Stimulated activated CD8-positive, alpha-beta memory T cell treated with anti-CD3 and anti-CD28 coated beads, Interleukin-7, amount 100 ng/mL, for 4 hours (primary cell): ENCODE measurements around the gene IMP3.

Experiments used
- DNase-seq, 2 donors: peaks; one replicate each; pipeline ENCODE4 v3.0.0-alpha.2; 2020; ENCODE audit warnings: low read depth in 2 of 2

The IMP3 gene

DNA sequence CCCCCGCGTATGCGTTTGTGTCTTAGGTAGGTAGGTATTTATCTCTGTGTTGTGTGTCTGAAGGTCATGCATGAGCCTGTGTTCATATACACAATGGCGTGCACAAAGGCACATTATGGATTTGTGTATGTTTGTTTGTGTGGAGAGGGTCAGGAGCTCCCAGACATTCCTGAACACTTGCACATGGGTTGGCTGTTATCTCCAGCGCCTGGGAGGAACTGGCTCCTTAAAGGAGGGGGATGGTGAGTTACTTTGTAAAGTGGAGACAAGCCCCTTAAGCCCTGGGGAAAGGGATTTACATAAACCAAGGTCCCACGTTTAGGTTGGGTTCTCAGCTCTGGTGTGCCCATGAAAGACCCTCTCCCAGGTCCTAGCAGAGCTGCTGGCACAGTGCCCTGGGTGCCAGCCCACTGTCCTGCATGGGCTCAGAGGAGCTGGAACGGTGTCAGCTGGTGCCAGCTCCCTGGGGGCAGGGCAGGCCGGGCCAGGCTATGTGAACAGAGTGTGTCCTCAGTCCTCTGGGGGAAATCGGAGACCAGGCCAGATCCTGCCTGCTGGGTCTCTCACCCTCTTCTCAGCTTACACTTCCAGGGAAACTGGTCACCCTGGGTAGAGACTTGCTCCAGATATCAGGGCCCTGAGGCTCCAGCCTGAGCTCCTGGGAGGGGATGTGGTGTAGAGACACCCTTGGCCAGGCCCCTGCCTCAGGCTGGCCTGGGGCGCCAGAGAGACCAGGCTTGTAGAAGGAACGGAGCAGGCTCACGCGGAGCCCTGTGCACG is 32.8 kb upstream of the IMP3 start:
- DNase-seq = no peak

DNA sequence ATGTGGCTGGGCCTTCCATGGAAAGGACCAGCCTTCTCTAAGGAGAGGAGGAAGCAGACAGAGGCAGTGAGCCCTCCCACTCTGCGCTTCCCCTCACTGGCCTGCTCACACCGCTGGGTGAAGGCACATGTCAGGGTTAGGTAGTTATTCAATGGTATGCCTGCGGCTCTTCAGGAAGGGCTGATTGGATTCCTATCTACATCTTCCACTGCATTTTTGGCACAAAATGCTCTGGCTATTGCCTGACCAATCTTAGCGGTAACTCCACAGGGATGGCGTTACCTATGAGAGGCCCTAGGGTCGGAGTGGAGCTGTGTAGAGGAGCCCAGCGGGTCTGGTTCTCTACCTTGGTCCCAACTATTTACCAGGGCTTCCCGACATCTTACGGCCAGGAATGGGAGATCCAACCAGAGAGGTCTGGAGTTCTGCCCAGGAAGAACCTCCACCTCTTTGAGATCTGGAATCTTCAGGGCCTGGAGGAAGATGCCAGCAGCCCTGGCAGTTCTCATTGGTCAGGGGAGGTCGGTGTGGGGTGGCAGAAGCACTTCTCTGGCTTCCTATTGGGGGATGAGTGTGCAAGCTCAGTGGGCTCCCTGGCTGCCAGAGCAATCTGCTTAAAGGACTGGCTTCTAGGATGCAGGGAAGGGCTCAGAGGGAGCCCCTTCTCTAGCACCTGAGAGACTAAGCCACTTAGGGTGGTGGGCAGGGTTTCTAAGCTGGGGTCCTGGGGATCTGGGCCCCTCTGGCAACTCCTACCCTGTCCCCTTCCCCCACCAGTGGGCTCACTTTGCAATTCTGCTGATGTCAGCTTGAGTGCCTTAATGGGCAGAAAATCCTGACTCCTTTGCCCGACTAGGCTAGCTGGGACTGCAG is 31.9 kb upstream of the IMP3 start:
- DNase-seq = no peak

- DNase-seq = no peak
Observed at GRCh38 chr15:75669879-75670212, 29.8 kb upstream of the IMP3 start.

DNA sequence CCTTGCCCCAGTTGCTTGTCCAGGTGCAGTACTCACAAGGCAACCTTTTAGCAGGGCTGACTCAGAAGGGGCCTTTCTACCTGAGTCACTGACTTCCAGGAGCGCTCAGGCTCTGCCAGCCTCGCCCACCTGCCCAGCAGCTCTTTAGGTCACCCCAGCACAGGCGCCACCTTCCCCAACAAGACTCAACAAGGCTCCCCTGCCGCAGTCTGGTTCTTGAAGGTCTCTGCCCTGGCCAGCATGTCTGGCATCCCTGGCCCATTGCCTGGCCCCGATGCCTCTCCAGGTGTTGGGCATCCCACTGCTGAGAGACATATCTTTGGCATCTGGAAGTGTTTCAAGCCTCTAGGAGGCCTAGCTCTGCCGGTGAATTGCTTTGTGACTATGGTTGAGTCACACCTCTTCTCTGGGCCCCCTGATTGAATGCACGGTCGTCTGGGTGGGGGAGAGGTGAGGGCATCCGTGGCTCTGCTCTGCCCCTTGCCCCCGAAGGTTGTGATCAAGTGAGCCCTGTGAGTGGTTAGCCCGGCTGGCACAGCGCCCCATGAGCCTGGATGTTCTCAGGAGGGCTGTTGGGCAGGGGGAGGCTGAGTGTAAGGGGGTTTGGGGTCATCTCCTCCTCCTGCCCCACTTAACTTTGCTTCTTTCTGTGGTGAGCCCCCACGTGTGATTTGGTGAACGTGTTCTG is 29.3 kb upstream of the IMP3 start:
- DNase-seq = no peak

DNA sequence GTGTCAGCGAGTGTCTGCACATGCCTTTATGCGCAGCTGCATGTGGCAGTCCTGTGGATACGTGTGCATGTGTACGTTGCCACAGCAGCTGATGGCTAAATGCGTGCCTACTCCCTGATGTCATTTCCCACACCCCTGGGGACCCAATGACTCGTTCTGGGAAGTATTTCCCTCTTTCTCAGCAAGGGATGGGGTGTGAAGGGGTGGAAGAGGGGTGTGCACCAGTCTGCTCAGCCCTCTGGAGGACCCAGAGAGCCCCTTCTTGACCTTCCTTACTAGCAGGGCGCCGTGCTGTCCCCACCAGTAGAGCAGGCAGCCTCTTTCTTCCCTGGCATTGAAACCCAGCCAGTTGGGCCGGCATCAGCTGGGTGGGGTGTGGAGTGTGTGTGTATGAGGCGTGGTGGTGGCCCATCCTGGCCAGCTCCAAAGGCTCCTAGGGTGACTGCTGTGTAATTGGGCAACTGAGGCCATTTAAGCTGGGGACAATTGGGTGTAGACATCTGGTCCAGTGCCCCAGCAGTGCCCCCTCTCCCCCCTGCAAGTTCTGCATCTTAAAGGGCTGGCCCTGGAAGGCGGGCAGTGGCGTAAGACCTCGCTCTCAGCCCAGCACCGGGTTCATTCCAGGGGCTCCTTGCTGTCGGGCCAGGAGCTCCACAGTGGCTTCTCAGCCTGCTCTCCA is 26.9 kb upstream of the IMP3 start:
- DNase-seq = no peak

- DNase-seq = no peak
Observed at GRCh38 chr15:75663931-75664421, 24.0 kb upstream of the IMP3 start.

DNA sequence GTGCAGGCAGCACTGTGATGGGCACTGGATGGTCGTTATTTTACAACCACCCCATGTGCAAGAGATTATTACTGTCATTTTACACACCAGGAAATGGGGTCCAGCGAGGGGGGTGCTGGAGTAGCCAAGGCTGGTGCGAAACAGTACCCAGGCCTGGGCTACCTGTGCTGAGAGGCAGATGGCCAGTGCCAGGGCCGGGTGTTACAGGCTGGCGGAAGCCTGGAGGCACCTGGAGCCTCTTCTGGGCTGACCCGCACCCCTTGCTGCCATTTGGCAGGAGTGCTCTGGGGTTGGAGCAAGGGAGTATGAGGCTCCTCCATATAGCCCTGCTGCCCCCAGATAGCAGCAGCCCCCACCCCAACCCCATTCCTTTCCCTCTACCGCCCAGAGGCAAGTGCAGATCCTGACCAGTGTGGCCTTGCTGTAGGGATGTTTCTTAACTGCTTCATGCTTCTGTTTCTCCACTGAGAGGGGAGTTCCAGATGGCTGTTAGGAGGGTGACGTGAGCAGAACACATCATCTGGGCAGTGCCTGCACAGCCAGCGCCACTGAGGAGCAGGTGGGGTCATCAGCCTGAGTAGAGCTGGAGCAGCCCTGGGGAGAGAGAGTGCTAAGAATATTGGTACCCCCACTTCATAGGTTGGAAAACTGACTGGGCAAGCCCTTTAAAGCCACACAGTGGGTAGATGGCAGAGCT is 22.9 kb upstream of the IMP3 start:
- no peak for DNase-seq

GRCh38 chr15:75661756-75662140 is 21.7 kb upstream of the IMP3 start:
- DNase-seq = no peak

GRCh38 chr15:75661100-75661755 is 21.2 kb upstream of the IMP3 start:
- DNase-seq = no peak

- DNase-seq = no peak
Observed at GRCh38 chr15:75659928-75660645, 20.1 kb upstream of the IMP3 start.

DNA sequence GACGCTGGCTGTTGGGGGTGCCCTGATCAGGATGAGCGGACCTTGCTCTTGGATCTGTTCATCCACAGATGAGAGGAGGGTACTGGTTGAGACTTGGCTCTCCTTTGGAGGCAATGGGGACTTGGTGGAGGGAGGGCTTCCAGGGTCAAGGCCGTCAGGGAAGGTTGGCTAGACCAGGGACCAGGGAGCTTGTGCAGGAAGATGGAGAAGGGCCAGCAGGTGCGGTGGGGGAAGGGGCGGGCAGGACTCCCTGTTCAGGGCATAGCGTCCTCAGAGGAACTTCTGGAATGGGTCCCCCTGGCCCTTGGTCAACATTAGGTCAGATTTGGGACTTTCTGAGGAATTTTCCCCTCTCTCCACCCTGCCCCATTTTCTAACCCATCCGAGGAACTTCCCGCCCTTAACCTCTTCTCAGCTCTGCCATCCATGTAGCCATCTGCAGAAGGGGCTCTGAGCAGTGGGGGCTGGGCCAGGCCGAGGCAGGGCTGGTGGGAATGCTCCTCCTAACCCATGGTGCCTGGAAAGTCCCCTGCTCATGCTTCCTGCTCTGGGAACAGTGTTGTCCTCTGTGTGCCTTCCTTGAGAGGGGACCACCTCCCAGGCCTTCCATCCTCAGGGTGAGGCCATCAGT is 19.2 kb upstream of the IMP3 start:
- no peak for DNase-seq

DNA sequence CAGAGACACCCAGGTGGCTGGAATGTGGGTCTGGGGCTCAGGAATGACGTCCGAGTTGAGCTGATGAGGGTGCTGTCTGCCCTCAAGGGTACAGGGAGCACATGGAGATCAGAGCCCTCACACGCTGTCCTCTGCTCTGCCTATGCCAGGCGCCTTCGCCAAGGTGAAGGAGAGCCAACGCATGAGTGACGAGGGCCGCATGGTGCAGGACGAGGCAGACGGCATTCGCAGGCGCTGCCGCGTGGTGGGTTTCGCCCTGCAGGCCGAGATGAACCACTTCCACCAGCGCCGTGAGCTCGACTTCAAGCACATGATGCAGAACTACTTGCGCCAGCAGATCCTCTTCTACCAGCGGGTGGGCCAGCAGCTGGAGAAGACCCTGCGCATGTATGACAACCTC is 16.8 kb upstream of the IMP3 start:
- DNase-seq = no peak

DNA sequence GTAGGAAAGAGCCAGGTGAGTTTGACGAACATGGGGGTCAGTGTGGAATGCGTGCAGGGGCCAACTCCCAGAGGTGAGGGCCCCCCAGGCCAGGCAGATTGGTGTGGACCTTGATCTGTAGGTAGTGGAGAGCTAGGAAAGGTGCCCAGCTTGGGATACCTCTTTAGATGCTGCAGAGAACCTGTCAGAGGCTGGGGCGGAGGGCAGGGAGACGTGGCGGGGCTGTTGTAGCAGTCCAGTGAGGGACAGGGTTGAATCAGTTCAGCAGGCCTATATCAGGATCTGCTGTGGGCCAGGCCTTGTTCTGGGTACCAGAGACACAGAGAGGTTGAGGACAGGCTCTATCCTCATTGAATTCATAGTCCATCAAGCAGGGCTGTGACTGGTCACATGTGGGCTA is 16.3 kb upstream of the IMP3 start:
- no peak for DNase-seq

GRCh38 chr15:75655931-75656330 is 15.9 kb upstream of the IMP3 start:
- no peak for DNase-seq

- no peak for DNase-seq
Observed at GRCh38 chr15:75654201-75654907, 14.3 kb upstream of the IMP3 start.

DNA sequence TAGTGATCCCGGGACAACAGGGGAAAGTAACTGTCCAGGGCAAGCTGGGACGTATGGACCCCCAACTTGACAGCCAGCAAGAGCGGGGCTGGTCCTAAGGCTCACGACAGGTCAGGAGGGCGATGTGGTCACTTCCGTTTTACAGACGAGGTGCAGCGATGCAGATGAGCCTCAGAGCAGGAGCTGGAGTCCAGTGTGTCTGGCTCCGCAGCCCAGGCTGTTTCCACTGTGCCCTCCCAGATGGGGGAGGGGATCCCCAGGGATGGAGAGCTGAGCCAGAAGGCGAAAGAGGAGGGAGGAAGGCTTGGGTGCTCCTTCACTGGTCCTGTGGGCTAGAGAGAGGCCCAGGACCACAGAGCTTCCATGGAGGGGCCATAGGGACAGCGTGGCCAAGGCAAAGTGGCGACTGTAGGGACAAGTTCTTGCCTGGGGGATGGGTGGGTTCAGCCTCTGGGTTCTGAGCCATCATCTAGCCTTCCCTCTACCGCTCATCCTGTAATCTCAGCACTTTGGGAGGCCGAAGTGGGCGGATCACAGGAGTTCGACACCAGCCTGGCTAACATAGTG is 13.4 kb upstream of the IMP3 start:
- no peak for DNase-seq

GRCh38 chr15:75651810-75652543 is 12.0 kb upstream of the IMP3 start:
- no peak for DNase-seq
